Anterior cingulate cortex (tissue), 58 donors: ENCODE results near the gene PLEKHM3.
"Not testable (repeated sequence)": the region's sequence is repeated elsewhere in the genome, so short reads cannot be mapped to it uniquely, and the experiment has no call there.

Experiments
- DNase-seq, 58 donors: peaks; one replicate each; lab custom pipeline; 2025; lab: John Stamatoyannopoulos, UW

PLEKHM3 gene

DNA sequence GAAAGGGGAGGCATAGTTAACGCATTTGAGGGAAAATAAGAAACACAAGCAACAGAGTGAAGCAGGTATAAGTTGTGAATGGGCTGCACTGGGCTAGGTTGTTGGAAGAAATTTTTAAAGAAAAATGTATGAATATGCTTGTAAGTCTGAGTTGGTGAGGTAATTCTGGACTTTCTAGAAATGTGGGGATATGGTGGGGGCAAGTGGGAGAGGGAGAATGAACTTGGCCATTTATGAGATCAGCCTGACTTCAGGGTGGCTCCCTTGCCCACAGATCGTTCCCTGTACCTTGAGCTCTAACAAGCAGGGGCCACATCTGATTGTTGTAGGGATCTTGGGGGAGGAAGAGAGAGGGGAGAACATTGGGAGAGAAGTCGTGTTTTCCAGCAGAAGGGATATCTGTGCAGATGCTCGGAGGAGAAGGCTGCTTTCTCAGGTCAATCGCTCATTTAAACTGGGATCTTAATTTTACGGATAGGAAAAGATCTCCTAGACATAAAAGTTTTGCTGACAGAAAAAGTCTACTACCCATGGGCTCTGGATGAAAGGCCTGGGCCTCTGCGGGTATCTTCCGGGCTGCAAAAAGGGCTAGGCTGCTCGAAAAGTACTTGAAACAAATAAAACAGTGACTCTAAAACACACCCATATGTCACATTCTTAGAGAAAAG, 213.1 kb downstream of the PLEKHM3 start:
- no peak for DNase-seq

DNA sequence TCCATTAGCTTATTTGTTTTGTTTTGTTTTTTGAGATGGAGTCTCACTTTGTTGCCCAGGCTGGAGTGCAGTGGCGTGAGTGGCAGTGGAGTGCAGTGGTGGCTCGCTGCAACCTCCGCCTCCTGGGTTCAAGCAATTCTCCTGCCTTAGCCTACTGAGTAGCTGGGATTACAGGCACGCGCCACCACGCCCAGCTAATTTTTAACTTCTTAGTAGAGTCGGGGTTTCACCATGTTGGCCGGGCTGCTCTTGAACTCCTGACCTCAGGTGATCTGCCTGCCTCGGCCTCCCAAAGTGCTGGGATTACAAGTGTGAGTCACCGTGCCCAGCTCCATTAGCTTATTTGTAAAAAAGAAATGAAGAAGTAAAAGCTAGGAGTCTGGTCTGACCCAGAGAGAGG, 213.7 kb downstream of the PLEKHM3 start:
- DNase-seq = not testable (repeated sequence)

DNA sequence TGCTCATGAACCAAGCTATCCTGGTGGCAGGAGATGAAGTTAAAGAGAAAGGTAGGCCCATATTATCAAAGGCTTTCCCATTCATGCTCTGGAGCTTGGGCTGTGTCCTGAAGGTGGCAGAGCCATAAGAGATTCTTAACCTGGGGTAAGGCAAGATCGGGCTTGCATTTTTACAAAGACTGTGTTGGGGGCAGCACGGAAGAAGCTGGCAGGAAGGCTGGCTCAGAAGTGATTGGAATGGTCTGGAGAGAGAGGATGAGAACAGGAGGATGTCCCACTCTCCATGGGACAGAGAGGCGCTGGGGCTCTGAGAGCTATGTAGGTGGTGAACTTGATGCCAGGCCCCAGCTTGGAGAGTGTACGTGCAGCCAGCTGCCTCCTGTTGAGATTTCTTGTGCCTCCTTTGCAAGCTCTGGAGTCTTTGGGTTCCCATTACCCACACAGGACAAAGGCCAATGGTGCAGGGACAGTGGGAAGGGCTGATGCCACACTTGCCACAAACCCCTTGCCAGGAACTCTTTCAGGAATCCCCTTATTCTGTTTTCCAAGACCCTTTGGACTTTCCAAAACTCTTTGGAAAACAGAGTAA, 215.0 kb downstream of the PLEKHM3 start:
- no peak for DNase-seq

- no peak for DNase-seq
Measured at GRCh38 chr2:207808119-207808518, 217.2 kb downstream of the PLEKHM3 start.

- DNase-seq = no peak
Measured at GRCh38 chr2:207807516-207807915, 217.8 kb downstream of the PLEKHM3 start.

DNA sequence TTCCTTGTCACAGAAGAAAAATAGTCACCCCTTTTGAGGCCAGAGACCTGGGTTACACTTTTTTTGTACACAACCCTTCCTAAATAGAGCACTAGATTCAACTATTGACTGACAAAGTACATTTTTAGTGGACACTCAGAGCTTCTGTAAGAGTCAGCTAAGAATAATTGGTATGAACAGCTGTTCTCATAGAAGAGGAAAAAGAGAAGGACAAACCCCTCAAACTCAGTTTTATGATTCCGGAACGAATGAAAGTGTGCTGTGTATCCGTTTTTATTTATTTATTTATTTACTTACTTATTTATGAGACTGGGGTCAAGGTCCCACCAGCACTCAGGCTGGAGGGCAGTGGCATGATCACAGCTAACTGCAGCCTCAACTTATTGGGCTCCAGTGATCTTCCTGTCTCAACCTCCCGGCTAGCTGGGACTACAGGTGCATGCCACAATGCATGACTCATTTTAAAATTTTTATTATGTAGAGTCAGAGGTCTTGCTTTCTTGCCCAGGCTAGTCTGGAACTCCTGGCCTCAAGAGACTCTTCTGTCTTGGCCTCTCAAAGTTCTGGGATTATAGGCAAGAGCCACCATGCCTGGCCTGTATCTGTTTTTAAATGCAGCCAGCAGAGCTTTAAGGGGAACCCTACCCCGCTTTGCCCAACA, 219.6 kb downstream of the PLEKHM3 start:
- no peak for DNase-seq

DNA sequence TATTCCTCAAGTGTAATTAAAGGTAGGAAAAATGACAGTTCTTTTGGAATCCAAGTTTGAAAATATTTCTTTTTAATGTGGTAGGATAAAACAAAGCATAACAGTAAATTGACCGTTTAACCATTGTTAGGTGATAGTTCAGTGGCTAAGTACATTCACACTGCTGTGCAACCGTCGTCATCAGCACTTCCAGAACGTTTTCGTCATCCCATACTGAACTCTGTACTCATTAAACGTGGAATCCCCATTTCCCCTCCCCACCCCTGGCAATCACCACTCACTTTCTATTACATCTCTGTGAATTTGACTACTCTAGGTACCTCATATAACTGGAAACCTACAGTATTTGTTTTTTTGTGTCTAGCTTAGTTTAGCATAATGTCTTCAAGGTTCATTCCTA, 222.7 kb downstream of the PLEKHM3 start:
- DNase-seq = no peak

DNA sequence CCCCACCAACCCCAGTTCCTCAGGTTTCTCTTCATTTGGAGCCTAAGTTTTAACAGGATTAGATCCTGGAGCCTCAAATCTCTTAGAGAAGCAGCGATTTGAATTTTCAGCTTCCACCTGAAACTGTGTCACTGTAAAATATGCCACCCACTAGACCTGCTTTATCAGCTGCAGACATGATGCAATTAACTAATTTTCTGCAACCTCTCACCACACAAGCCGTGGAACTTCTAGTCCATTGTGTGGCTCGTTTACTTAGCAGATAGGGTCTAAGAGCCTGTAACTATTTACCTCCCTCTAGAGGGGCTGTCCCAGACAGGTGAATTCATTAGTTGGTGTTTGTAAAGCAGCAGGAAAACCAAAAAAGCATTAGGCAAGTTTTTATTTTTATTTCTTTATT, 224.1 kb downstream of the PLEKHM3 start:
- no peak for DNase-seq

DNA sequence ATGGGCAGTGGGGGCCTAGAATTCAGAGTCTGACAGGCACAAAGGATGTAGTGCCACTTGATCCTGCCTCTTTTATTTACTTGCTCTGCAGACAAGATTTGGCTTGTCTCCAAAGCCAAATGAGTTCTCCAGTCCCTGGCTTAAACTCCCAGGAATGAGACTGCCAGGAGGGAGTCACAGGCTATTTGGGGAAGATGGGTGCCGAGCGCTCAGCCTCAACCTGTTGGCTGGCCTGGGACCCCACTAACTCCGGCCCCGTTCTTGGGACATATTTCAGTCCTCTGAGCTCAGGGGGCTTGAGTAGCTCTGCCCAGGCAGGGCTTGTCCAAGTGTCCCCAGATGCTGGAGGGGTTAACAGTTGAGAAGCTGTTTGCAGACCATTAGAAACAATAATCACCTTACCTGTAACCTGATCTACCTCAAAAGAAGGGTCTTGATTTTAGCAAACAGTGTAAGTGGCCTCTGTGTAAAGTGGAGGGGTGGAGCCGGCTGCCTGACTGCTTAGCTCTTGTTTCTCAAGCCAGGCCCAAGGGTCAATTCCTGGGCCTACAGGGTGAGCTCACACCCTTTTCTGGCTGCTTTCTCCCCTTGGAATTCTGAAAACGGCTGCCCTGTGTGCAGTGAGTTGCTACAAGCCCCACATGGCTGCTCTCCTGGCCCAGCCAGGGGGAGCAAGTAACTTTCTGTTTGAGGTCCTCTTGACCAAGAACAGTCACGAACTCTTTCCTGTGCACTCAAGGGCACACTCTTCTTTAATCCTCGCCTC, 228.6 kb downstream of the PLEKHM3 start:
- DNase-seq = no peak

DNA sequence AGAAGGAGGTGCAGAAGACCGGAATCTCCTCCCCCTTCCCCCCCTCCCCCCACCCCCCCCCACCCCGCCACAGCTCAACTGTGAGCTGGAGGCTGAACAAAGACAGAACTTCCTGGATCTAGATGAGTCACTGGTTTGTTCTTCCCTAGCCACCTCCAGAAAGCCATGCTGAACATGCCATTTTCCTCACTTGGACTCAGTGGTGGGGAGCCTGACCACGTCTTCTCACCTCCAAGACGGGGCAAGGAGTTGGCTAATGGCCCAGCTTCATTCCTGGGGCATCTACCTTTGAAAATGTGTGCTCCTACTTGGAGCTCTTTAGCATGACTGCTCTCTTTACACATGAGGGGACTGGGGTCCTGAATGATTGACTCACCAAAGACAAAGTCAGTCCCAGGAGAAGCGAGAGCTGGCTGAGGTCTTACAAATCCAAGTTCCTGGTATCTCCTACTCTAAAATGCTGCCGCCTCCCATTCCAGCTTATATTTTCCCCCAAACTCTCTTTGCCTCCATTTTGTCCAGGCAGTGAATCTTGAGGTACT, 233.0 kb downstream of the PLEKHM3 start:
- DNase-seq = no peak

DNA sequence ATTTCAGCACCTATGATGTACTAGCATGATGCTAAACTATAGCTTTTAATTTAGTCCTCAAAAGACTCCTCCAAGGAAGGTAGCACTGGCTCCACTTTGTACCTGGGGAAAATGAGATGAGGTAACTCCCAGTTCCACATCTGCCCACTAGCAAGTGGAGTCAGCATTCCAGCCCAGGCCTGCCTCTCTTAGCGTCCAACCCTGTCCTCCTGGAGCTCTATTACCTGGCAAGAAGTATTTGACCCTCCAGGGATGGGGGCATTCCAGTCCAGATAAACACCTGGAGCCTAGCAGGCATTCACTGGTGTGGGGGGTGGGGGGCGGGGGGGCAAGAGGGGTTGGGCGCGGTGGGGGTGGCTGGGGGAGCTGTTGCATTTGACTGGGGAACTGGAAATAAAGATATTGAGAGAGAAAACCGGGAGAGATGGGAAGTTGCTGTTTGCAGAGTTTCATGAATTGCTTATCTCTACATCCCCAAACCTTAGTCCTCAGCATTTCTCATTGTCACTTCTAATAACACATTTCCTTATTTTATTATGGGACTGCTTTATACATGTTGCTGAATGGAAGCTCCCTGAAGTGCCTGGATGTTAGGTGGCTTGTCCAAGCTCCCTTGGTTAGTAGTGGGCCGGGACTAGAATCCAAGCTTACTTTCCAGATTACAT, 233.6 kb downstream of the PLEKHM3 start:
- no peak for DNase-seq

DNA sequence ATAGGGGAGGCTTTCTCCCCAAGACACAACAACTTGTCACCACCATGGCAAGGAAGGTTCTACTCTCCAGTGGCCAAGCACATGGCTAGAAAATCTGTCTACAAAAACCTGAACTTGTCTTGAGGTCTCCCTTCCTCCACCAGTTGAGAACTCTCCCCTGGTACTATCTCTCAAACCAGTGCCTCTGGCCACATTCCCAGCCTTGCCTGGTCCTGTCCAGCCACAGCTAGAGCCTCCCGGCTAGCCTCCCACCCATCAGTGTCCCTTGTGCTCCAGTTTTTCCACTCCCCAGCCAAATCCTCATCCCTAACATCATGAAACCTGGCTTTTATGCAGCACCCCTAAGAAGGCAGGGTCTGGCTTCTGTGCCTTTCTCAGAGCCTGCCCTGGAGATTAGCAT, 234.4 kb downstream of the PLEKHM3 start:
- no peak for DNase-seq

DNA sequence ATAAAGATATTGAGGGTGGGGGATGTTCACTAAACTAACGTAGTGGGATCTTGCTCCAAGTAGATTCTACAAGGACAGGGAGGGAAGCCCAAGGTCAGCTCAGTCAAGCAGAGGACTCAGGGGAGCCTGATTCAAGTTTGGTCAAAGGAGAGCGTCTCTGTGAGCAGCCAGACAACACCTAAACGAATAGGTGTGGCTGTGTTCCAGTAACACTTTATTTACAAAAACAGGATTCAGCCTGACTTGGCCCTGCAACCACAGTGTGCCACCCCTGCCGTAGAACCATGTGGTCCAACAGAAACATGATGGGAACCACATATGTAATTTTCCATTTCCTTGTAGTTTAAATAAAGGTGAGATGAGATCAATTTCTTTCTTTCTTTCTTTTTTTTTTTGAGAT, 237.5 kb downstream of the PLEKHM3 start:
- no peak for DNase-seq

DNA sequence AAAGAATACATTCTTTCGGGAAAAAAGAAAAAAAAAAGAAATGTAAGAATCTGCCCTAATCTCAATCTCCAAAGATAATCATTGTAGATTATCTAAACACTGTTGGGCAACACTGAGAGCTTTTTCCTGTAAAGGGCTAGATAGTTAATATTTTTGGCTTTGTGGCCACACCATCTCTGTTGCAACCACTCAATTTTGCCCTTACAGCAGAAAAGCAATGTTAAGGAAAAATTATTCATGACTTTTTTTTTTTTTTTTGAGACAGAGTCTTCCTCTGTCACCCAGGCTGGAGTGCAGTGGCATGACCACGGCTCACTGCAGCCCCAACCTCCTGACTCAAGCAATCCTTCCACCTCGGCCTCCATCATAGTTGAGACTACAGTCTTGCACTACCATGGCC, 238.3 kb downstream of the PLEKHM3 start:
- no peak for DNase-seq

DNA sequence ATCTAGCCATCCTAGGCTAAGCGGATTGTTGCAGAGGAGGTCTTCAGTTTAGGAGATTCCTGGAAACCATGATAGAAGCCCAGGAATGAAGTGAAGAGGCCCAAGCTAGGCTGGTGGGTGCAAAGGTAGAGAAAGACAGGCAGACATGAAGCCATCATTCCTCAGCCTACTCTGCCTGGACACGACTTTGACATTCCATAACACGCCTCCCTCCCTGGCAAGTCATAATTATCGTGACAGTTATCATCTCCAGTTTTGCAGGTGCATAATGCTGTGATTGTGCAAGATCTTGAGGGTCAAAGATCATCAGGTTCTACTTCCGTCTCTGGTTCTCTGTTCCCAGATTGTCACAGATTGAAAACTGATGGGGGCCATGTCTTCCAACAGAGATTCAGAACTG, 240.4 kb downstream of the PLEKHM3 start:
- DNase-seq = no peak

DNA sequence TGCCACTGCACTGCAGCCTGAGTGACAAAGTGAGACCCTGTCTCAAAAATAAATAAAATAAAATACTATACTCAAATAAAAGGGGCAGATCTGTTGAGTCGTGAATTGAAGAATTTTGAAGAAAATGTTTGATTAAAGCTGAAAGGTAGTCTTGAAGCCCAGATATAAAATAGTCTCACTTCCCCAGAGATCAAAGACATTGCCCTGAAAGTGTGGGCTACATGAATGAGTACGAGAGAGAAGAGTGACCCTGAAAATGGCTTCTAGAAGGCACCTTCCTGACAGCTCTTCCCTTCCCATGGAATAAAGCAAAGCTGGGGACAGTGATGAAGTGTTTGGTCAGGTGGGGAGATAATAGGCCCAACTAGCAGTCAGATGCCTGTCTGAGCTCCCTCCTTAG, 241.8 kb downstream of the PLEKHM3 start:
- no peak for DNase-seq

DNA sequence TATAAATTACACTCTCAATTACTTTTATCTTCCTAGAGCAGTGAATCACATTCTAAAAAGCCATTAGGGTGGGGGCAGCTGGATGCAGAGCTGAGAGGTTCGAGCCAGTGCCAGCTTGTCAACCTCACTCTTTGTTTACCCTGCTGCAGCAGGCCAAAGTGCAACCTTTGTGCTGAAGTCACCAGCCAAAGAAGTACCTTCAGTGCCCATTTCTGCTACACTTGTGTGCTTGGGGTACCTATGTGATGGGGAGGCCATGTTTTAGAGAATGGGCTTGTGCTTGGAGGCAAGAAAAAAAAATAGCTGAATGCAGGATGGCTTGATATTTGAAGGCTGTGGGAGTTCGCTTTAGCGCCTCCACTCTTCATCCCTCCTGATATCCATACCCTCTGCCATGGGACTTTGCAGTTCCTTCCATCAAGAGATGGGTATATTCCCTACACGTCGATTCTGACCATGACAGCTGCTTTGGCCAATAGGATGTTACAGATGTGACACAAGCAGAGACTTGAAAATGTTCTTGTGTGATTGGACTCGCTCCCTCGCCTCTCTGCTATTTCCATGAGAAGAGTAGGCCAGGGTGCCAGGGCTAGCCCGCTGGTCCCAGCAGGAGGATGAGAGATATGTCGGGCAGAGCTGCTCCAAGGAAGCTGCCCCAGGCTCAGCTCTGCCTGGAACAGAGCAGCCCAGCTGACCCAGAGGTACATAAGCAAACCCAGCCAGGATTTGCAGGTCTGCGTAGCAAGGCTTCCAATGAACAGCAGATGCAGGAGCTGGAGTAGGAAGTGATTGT, 242.9 kb downstream of the PLEKHM3 start:
- no peak for DNase-seq

- no peak for DNase-seq
Measured at GRCh38 chr2:207779523-207779922, 245.8 kb downstream of the PLEKHM3 start.

DNA sequence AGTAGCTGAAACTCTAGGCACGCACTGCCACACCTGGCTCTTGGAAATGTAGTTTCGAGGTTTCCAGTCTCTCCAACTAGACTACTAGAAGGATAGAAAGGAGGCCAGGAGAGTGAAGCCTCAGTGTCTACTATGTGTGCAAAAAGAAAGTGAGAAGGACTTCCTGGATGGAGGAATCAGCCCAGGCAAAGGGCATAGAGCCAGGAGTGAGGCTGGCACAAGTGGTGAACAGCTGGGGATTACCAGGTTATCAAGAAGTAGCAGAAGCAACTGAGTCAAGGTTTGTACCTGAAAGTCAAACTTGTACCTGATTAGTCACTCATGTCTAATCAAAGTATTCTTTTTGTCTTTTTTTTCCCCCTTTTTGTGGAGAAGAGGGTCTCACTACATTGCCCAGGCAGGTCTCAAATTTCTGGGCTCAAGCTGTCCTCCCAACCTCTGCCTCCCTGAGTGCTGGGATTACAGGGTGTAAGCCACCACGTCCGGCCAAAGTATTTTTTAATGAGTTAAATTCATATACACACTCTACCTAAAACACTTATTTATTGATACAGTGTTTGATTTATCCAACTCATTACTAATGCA, 246.9 kb downstream of the PLEKHM3 start:
- DNase-seq = no peak
